Keratinocyte (primary cell): ENCODE data around the gene CCT7. TPM values are rescaled to one million over a fixed set of nuclear protein-coding genes. Genes with fewer than 3 reads are reported as not detected.

Experiments used
- DNase-seq: peaks from one replicate; pipeline ENCODE4 v3.0.0-alpha.2; 2011; ENCODE audit warnings: low read depth, missing footprints, low spot score
- FAIRE-seq: peaks from 2 replicates; lab custom pipeline; 2011; peaks lifted over from hg19 to GRCh38; lab: Jason Lieb, UNC
- H2AFZ ChIP-seq: 2 replicates; pipeline ENCODE4 v1.6.0; 2012; ENCODE audit warnings: low read length, control low read depth, inconsistent platforms; ENCODE audit not compliant: control insufficient read depth
- H3K27ac ChIP-seq: 2 replicates; pipeline ENCODE4 v1.5.1; 2011; ENCODE audit warnings: low read length; ENCODE audit not compliant: control insufficient read depth, insufficient read depth
- H3K27me3 ChIP-seq: 3 replicates; pipeline ENCODE4 v1.6.0; 2011; ENCODE audit warnings: low read length; ENCODE audit not compliant: control insufficient read depth, insufficient read depth; ENCODE audit errors: extremely low read depth
- H3K36me3 ChIP-seq, 2 experiments: 2 replicates in 1 of 2; 3 replicates in 1 of 2; pipeline ENCODE4 v1.5.1; 2011; ENCODE audit warnings: low read length in 2 of 2, mild to moderate bottlenecking in 1 of 2; ENCODE audit not compliant: control insufficient read depth in 2 of 2, insufficient read depth in 2 of 2; ENCODE audit errors: extremely low read depth in 1 of 2
- H3K4me1 ChIP-seq: 3 replicates; pipeline ENCODE4 v1.5.1; 2011; ENCODE audit warnings: low read length; ENCODE audit not compliant: control insufficient read depth, insufficient read depth; ENCODE audit errors: extremely low read depth
- H3K4me2 ChIP-seq: 3 replicates; pipeline ENCODE4 v1.6.0; 2011; ENCODE audit warnings: low read depth, low read length; ENCODE audit not compliant: control insufficient read depth, insufficient read depth; ENCODE audit errors: extremely low read depth
- H3K4me3 ChIP-seq, 3 experiments: fragments of 200-600 bp in 1 of 3; sonication (generic) in 1 of 3; 2 replicates in 2 of 3; 3 replicates in 1 of 3; pipeline ENCODE4 v1.5.1; 2011 to 2016; ENCODE audit warnings: low read length in 3 of 3, mild to moderate bottlenecking in 3 of 3, control low read depth in 2 of 3, inconsistent platforms in 1 of 3, low read depth in 1 of 3, mixed read lengths in 1 of 3, mixed run types in 1 of 3, moderate library complexity in 1 of 3; ENCODE audit not compliant: control insufficient read depth in 2 of 3, insufficient read depth in 2 of 3; ENCODE audit errors: extremely low read depth in 1 of 3
- H3K79me2 ChIP-seq: 2 replicates; pipeline ENCODE4 v1.6.0; 2012; ENCODE audit warnings: low read length; ENCODE audit not compliant: control insufficient read depth, insufficient read depth
- H3K9ac ChIP-seq: 3 replicates; pipeline ENCODE4 v1.6.0; 2011; ENCODE audit warnings: low read length; ENCODE audit not compliant: control insufficient read depth, insufficient read depth; ENCODE audit errors: extremely low read depth
- H3K9me1 ChIP-seq: 3 replicates; pipeline ENCODE4 v1.6.0; 2011; ENCODE audit warnings: low read length; ENCODE audit not compliant: control insufficient read depth, insufficient read depth; ENCODE audit errors: extremely low read depth
- H3K9me3 ChIP-seq: 2 replicates; pipeline ENCODE4 v1.5.1; 2012; ENCODE audit warnings: low read depth, low read length; ENCODE audit not compliant: control insufficient read depth
- H4K20me1 ChIP-seq: 3 replicates; pipeline ENCODE4 v1.6.0; 2011; ENCODE audit warnings: low read length; ENCODE audit not compliant: control insufficient read depth, insufficient read depth; ENCODE audit errors: extremely low read depth
- CTCF ChIP-seq, 3 experiments: IDR thresholded peaks in 1 of 3; conservative IDR thresholded peaks in 1 of 3; optimal IDR thresholded peaks in 1 of 3; 2 replicates in 2 of 3; 3 replicates in 1 of 3; pipeline versions ENCODE3 to v1.5.1; 2011; ENCODE audit warnings: low read length in 3 of 3, mild to moderate bottlenecking in 3 of 3, moderate library complexity in 2 of 3, control low read depth in 1 of 3, inconsistent platforms in 1 of 3; ENCODE audit not compliant: insufficient read depth in 2 of 3; ENCODE audit errors: extremely low read depth in 1 of 3
- EZH2 ChIP-seq: IDR thresholded peaks from one replicate; pipeline ENCODE4 v1.6.1; 2012; ENCODE audit warnings: inconsistent platforms, mild to moderate bottlenecking, low read length, moderate library complexity
- dilution Hi-C: fragments of 300-500 bp; cut with MboI; formaldehyde crosslinking; loops from one replicate; pipeline ENCODE4 v1.7.0; 2020; ENCODE audit warnings: low sequenced_read_pairs; ENCODE audit not compliant: extremely low pct_ligation_motif_present
- polyA plus RNA-seq, 5 experiments: library from polyadenylated mRNA; depleted of rRNA in 3 of 5; stranded (reverse) in 3 of 5; stranded (forward) in 1 of 5; unstranded in 1 of 5; fragments of >200 nt; gene quantifications; 1 replicate in 1 of 5; 2 replicates in 3 of 5; 3 replicates in 1 of 5; pipeline versions ENCODE4 v1.2.1 to v1.2.3, GENCODE V29; 2011 to 2012; ENCODE audit warnings: missing spikeins in 2 of 5, low read depth in 1 of 5, low replicate concordance in 1 of 5

The CCT7 gene
- polyA plus RNA-seq, 1 donor (not counting 4 experiments of a cell fraction or from before 2014, with no cell fraction given) = 357 TPM

- Histone ChIP-seq H3K4me1 (peaks cover 26% of the 10 kb centered on the region), H4K20me1 (no peaks in the 10 kb centered on the region), H3K27ac (no peak overlapping the region), H3K9ac (no peak overlapping the region), H2AFZ (no peak overlapping the region), H3K4me2 (no peak overlapping the region), H3K9me3 (no peaks in the 10 kb centered on the region), H3K36me3 (peaks cover 14 to 31% of the 10 kb centered on the region in 2 experiments), H3K4me3 (no peak overlapping the region), H3K27me3 (no peaks in the 10 kb centered on the region), H3K9me1 (peaks cover 5% of the 10 kb centered on the region), H3K79me2 (no peaks in the 10 kb centered on the region)
- no peak for FAIRE-seq
- dilution Hi-C loops = no loop called here
- DNase-seq = no peak
- TF ChIP-seq EZH2 (no peak), CTCF (optimal IDR thresholded peaks at IDR 0.05 in 1 of 3, IDR thresholded peaks at IDR 0.05 in 1 of 3, conservative IDR thresholded peaks at IDR 0.05 in 1 of 3; ENCODE audit: extremely low read depth in 1 of 3, insufficient read depth in 2 of 3, low read length in 3 of 3) (no peak)
Observed at GRCh38 chr2:73255907-73256617, 22.0 kb downstream of the CCT7 start.

- Histone ChIP-seq H3K9me3 (no peaks in the 10 kb centered on the region), H2AFZ (no peak overlapping the region), H3K4me2 (no peak overlapping the region), H3K79me2 (no peaks in the 10 kb centered on the region), H3K9ac (no peak overlapping the region), H3K4me1 (peaks cover 26% of the 10 kb centered on the region), H3K4me3 (no peak overlapping the region), H3K27ac (no peak overlapping the region), H3K9me1 (peaks cover 5% of the 10 kb centered on the region), H4K20me1 (no peaks in the 10 kb centered on the region), H3K36me3 (peaks cover 14 to 27% of the 10 kb centered on the region in 2 experiments), H3K27me3 (no peaks in the 10 kb centered on the region)
- dilution Hi-C loops = no loop called here
- TF ChIP-seq CTCF (optimal IDR thresholded peaks at IDR 0.05 in 1 of 3, IDR thresholded peaks at IDR 0.05 in 1 of 3, conservative IDR thresholded peaks at IDR 0.05 in 1 of 3; ENCODE audit: extremely low read depth in 1 of 3, insufficient read depth in 2 of 3, low read length in 3 of 3) (no peak), EZH2 (no peak)
- FAIRE-seq = no peak
- no peak for DNase-seq
Observed at GRCh38 chr2:73256618-73256922, 22.5 kb downstream of the CCT7 start.
